Loucy (cell line): ENCODE measurements around the gene NGDN.

ENCODE experiments used
- H2AFZ ChIP-seq: fragments of 200-600 bp; sonication (generic); 2 replicates; pipeline ENCODE4 v1.6.0; 2016; ENCODE audit warnings: antibody characterized with exemption, mild to moderate bottlenecking, low read length, moderate library complexity
- H3F3A ChIP-seq: fragments of 200-600 bp; 2 replicates; pipeline ENCODE4 v1.6.0; 2016; ENCODE audit warnings: antibody characterized with exemption, low read depth, mild to moderate bottlenecking
- H3K27me3 ChIP-seq: fragments of 200-600 bp; sonication (generic); 2 replicates; pipeline ENCODE4 v1.6.1; 2014; ENCODE audit warnings: low read length, mild to moderate bottlenecking; ENCODE audit not compliant: insufficient read depth, poor library complexity, severe bottlenecking
- H3K36me3 ChIP-seq: fragments of 200-600 bp; sonication (generic); 2 replicates; pipeline ENCODE4 v1.6.1; 2016; ENCODE audit warnings: low read length; ENCODE audit not compliant: insufficient read depth
- H3K4me1 ChIP-seq: fragments of 200-600 bp; sonication (generic); 2 replicates; pipeline ENCODE4 v1.5.1; 2014; ENCODE audit warnings: low read length, mild to moderate bottlenecking; ENCODE audit not compliant: insufficient read depth, poor library complexity, severe bottlenecking
- H3K4me2 ChIP-seq: fragments of 200-600 bp; sonication (generic); 2 replicates; pipeline ENCODE4 v1.6.0; 2014; ENCODE audit warnings: antibody characterized with exemption, low read length, low read depth, mild to moderate bottlenecking; ENCODE audit not compliant: poor library complexity, severe bottlenecking
- H3K4me3 ChIP-seq: fragments of 200-600 bp; sonication (generic); 2 replicates; pipeline ENCODE4 v1.5.1; 2014; ENCODE audit warnings: low read length, mild to moderate bottlenecking, mixed read lengths; ENCODE audit not compliant: poor library complexity, severe bottlenecking
- H3K79me2 ChIP-seq: fragments of 200-600 bp; sonication (generic); 2 replicates; pipeline ENCODE4 v1.6.1; 2014; ENCODE audit warnings: low read length; ENCODE audit not compliant: insufficient read depth
- H3K9ac ChIP-seq: fragments of 200-600 bp; sonication (generic); 2 replicates; pipeline ENCODE4 v1.6.0; 2014; ENCODE audit warnings: mild to moderate bottlenecking, low read depth, low read length, moderate library complexity; ENCODE audit not compliant: poor library complexity, severe bottlenecking
- H3K9me2 ChIP-seq: fragments of 200-600 bp; sonication (generic); replicated peaks from 2 replicates; pipeline ENCODE4 v1.6.1; 2016; ENCODE audit warnings: low read depth, low read length, mixed read lengths
- H3K9me3 ChIP-seq: fragments of 200-600 bp; sonication (generic); 2 replicates; pipeline ENCODE4 v1.6.1; 2014; ENCODE audit warnings: mild to moderate bottlenecking, antibody characterized with exemption, low read length, low read depth; ENCODE audit not compliant: insufficient read depth
- H4K20me1 ChIP-seq: fragments of 200-600 bp; sonication (generic); 2 replicates; pipeline ENCODE4 v1.6.0; 2014; ENCODE audit warnings: antibody characterized with exemption, low read length, mild to moderate bottlenecking; ENCODE audit not compliant: insufficient read depth, poor library complexity, severe bottlenecking
- EZH2phosphoT487 ChIP-seq: fragments of 200-600 bp; IDR thresholded peaks from 2 replicates; pipeline ENCODE4 v1.6.1; 2018; ENCODE audit warnings: antibody characterized with exemption, mild to moderate bottlenecking, moderate library complexity, borderline replicate concordance
- TF ChIP-seq, protein P1 (sequence below): fragments of 200-600 bp; sonication (generic); conservative IDR thresholded peaks from 2 replicates; pipeline ENCODE4 v1.5.1; 2014; ENCODE audit warnings: mild to moderate bottlenecking, antibody characterized with exemption, low read length

The NGDN gene

GRCh38 chr14:23441076-23441475, 28.4 kb upstream of the NGDN start:
- Histone ChIP-seq H3K36me3 (no peaks in the 10 kb centered on the region), H3K27me3 (no peaks in the 10 kb centered on the region), H3K79me2 (no peaks in the 10 kb centered on the region), H4K20me1 (no peaks in the 10 kb centered on the region), H3K9ac (no peak overlapping the region), H2AFZ (no peak overlapping the region), H3K4me1 (no peaks in the 10 kb centered on the region), H3F3A (no peaks in the 10 kb centered on the region), H3K9me2 (no peaks in the 10 kb centered on the region), H3K4me2 (no peak overlapping the region), H3K9me3 (no peaks in the 10 kb centered on the region), H3K4me3 (no peak overlapping the region)
- no peak for TF ChIP-seq EZH2phosphoT487
- TF ChIP-seq, protein P1, sequence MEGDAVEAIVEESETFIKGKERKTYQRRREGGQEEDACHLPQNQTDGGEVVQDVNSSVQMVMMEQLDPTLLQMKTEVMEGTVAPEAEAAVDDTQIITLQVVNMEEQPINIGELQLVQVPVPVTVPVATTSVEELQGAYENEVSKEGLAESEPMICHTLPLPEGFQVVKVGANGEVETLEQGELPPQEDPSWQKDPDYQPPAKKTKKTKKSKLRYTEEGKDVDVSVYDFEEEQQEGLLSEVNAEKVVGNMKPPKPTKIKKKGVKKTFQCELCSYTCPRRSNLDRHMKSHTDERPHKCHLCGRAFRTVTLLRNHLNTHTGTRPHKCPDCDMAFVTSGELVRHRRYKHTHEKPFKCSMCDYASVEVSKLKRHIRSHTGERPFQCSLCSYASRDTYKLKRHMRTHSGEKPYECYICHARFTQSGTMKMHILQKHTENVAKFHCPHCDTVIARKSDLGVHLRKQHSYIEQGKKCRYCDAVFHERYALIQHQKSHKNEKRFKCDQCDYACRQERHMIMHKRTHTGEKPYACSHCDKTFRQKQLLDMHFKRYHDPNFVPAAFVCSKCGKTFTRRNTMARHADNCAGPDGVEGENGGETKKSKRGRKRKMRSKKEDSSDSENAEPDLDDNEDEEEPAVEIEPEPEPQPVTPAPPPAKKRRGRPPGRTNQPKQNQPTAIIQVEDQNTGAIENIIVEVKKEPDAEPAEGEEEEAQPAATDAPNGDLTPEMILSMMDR, result no peak

DNA sequence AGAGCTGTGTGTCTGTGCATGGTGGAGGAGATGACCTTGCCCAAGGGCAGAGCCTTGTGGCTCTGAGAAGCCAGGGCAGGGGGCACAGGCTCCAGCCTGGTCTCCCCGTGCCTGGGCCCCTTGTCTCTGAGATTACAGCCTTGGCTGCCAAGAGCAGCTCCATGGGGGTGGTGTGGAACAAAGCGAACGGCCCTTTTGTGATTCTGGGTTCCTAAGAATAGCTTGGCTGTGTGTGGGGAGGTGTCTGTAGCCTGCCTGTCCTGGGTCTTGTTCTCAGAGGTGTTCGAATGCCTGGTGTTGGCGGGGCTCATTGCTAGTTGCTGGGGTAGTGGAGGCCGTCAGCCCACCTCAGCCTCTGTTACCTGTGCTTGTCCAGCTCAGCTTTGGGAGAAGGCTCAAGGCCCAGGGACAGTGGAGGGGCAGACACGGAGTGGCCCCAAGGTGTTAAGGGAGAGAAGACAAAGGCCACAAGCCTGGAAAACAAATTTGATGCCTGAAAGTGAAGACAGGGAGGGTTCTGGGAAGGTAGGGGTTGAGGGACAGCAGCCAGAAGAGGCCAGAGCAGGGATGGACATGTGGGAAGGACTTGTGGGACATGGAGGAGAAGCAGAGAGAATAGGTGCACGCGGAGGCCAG, 26.7 kb upstream of the NGDN start:
- Histone ChIP-seq H3K9ac (no peak overlapping the region), H3K4me1 (no peaks in the 10 kb centered on the region), H3K9me2 (no peaks in the 10 kb centered on the region), H3K79me2 (no peaks in the 10 kb centered on the region), H4K20me1 (no peaks in the 10 kb centered on the region), H2AFZ (no peak overlapping the region), H3K36me3 (no peaks in the 10 kb centered on the region), H3K27me3 (no peaks in the 10 kb centered on the region), H3K4me3 (no peak overlapping the region), H3K4me2 (no peak overlapping the region), H3K9me3 (no peaks in the 10 kb centered on the region), H3F3A (no peaks in the 10 kb centered on the region)
- TF ChIP-seq, protein P1, result no peak

- Histone ChIP-seq H3K4me2 (no peak overlapping the region), H3K4me3 (no peak overlapping the region), H4K20me1 (no peaks in the 10 kb centered on the region), H3K9me3 (no peaks in the 10 kb centered on the region), H3K9me2 (no peaks in the 10 kb centered on the region), H3K79me2 (no peaks in the 10 kb centered on the region), H3K36me3 (no peaks in the 10 kb centered on the region), H3K27me3 (no peaks in the 10 kb centered on the region), H2AFZ (no peak overlapping the region), H3F3A (no peaks in the 10 kb centered on the region), H3K4me1 (no peaks in the 10 kb centered on the region), H3K9ac (no peak overlapping the region)
- no peak for TF ChIP-seq EZH2phosphoT487
- TF ChIP-seq, protein P1, result no peak
Measured at GRCh38 chr14:23443411-23443812, 26.1 kb upstream of the NGDN start.
